Measurements from ENCODE around the gene APLP1.

- TF ChIP-seq CTCF (IDR thresholded peaks at IDR 0.05), result no peak
- TF ChIP-seq POLR2A (IDR thresholded peaks at IDR 0.05), result no peak
Observed at GRCh38 chr19:35911790-35912189, 43.4 kb downstream of the APLP1 start.
